Activated CD8-positive, alpha-beta memory T cell treated with anti-CD3 and anti-CD28 coated beads, Interleukin-2, amount 10 ng/mL, durations not matched to agents 7 days and 5 days (primary cell): Measurements from ENCODE around the gene CPHXL. TPM values are rescaled to one million over a fixed set of nuclear protein-coding genes. Genes with fewer than 3 reads are reported as not detected.
A peak's percentile ranks its signal among the peaks of the same experiment; 100 is the strongest.

ENCODE experiments used
- ATAC-seq: fragments of 150-1000 bp; cut with Tn5 transposase; one replicate; pipeline ENCODE4 v1.10.0; 2021; ENCODE audit warnings: moderate library complexity
- CTCF ChIA-PET: fragments of 350-600 bp; sonication (Branson Sonifier 250); formaldehyde crosslinking; loops from one replicate; lab custom pipeline; 2021; ENCODE audit warnings: antibody characterized with exemption; lab: Charles Lee
- DNase-seq: peaks from one replicate; pipeline ENCODE4 v3.0.0-alpha.2; 2020
- H3K27ac Mint-ChIP-seq: one replicate; pipeline ENCODE4 v1.8.0; 2021; ENCODE audit warnings: mild to moderate bottlenecking, mixed read lengths
- H3K27me3 Mint-ChIP-seq: one replicate; pipeline ENCODE4 v1.8.0; 2021; ENCODE audit warnings: mixed read lengths
- H3K36me3 Mint-ChIP-seq: one replicate; pipeline ENCODE4 v1.8.0; 2021; ENCODE audit warnings: mild to moderate bottlenecking, mixed read lengths
- H3K4me1 Mint-ChIP-seq: one replicate; pipeline ENCODE4 v1.8.0; 2021; ENCODE audit warnings: mixed read lengths
- H3K4me3 Mint-ChIP-seq: one replicate; pipeline ENCODE4 v1.8.0; 2021; ENCODE audit warnings: mild to moderate bottlenecking, moderate library complexity, mixed read lengths
- H3K9me3 Mint-ChIP-seq: one replicate; pipeline ENCODE4 v1.8.0; 2022; ENCODE audit warnings: low read depth, mixed read lengths
- total RNA-seq, 2 experiments: library from RNA; stranded (reverse); gene quantifications; one replicate each; pipeline ENCODE4 v1.2.3, GENCODE V29; 2021

Gene CPHXL
- total RNA-seq = not detected

GRCh38 chr16:75726390-75726789 is at the start of gene CPHXL:
Gene CPHXL (minus strand): TSS chr16:75726490. CDS start chr16:75726442, 48 bp downstream.
- Mint-ChIP-seq H3K36me3 (no peaks in the 10 kb centered on the region), H3K4me3 (no peak within 1 kb of the TSS)

GRCh38 chr16:75774197-75774596 is 47.9 kb upstream of the CPHXL start:
- no peak for ATAC-seq
- Mint-ChIP-seq H3K27ac (no peak overlapping the region), H3K36me3 (no peaks in the 10 kb centered on the region), H3K4me3 (no peak overlapping the region), H3K27me3 (peaks cover 44% of the 10 kb centered on the region), H3K4me1 (no peaks in the 10 kb centered on the region), H3K9me3 (no peaks in the 10 kb centered on the region)
- CTCF ChIA-PET = no interaction called here
- DNase-seq = no peak

More at GRCh38 chr16:75726390-75726789, at the start of gene CPHXL:
- no peak for ATAC-seq
- no peak for DNase-seq
- Mint-ChIP-seq H3K9me3 (no peaks in the 10 kb centered on the region), H3K27me3 (no peaks in the 10 kb centered on the region), H3K27ac (no peak within 1 kb of the TSS), H3K4me1 (no peaks in the 10 kb centered on the region)
- CTCF ChIA-PET = no interaction called here

GRCh38 chr16:75770051-75770450 is 43.8 kb upstream of the CPHXL start:
- Mint-ChIP-seq H3K36me3 (no peaks in the 10 kb centered on the region), H3K9me3 (no peaks in the 10 kb centered on the region), H3K4me3 (no peak overlapping the region), H3K4me1 (no peaks in the 10 kb centered on the region), H3K27ac (no peak overlapping the region), H3K27me3 (peaks cover 25% of the 10 kb centered on the region)
- no peak for DNase-seq
- ATAC-seq = no peak
- CTCF ChIA-PET = interaction anchor here (1.8 kb wide), 1 partner anchor 298 kb away, joined by 4 read pairs; no protein-coding TSS in a partner anchor

- Mint-ChIP-seq H3K4me1 (peaks cover 4% of the 10 kb centered on the region), H3K9me3 (no peaks in the 10 kb centered on the region), H3K4me3 (no peak overlapping the region), H3K27ac (no peak overlapping the region), H3K27me3 (peaks cover 2% of the 10 kb centered on the region), H3K36me3 (no peaks in the 10 kb centered on the region)
- CTCF ChIA-PET = interaction anchor here (0.6 to 1.6 kb wide), 15 partner anchors 14 to 564 kb away, joined by 3 to 11 read pairs (median 5); partner anchors contain the start of gene ADAT1
- ATAC-seq (peak; percentile 96), DNase-seq (peak; percentile 73)
These were observed 38.0 kb upstream of the CPHXL start for GRCh38 chr16:75764154-75764768.

- Mint-ChIP-seq H3K4me3 (no peak overlapping the region), H3K9me3 (no peaks in the 10 kb centered on the region), H3K4me1 (peaks cover 7% of the 10 kb centered on the region), H3K36me3 (no peaks in the 10 kb centered on the region), H3K27me3 (peaks cover 2% of the 10 kb centered on the region), H3K27ac (no peak overlapping the region)
- ATAC-seq (no peak), DNase-seq (no peak)
- CTCF ChIA-PET = interaction anchor here (0.9 to 1.6 kb wide), 8 partner anchors 108 to 563 kb away, joined by 3 to 11 read pairs (median 8); no protein-coding TSS in a partner anchor
These were observed 36.9 kb upstream of the CPHXL start for GRCh38 chr16:75763204-75763603.

GRCh38 chr16:75762746-75763145 is 36.5 kb upstream of the CPHXL start:
- no peak overlapping the region for H3K4me3 Mint-ChIP-seq
- CTCF ChIA-PET = no interaction called here
- no peak for DNase-seq
- peaks cover 8% of the 10 kb centered on the region for H3K4me1 Mint-ChIP-seq
- no peak overlapping the region for H3K27ac Mint-ChIP-seq
- H3K27me3 Mint-ChIP-seq = peaks cover 2% of the 10 kb centered on the region
- no peaks in the 10 kb centered on the region for H3K36me3 Mint-ChIP-seq
- ATAC-seq = no peak
- H3K9me3 Mint-ChIP-seq = no peaks in the 10 kb centered on the region

- Mint-ChIP-seq H3K9me3 (no peaks in the 10 kb centered on the region), H3K4me1 (peaks cover 8% of the 10 kb centered on the region), H3K4me3 (no peak overlapping the region), H3K36me3 (no peaks in the 10 kb centered on the region), H3K27me3 (no peaks in the 10 kb centered on the region), H3K27ac (no peak overlapping the region)
- CTCF ChIA-PET = no interaction called here
- DNase-seq = no peak
- no peak for ATAC-seq
These were observed 34.8 kb upstream of the CPHXL start for GRCh38 chr16:75761108-75761507.

- CTCF ChIA-PET = no interaction called here
- Mint-ChIP-seq H3K9me3 (no peaks in the 10 kb centered on the region), H3K27me3 (no peaks in the 10 kb centered on the region), H3K36me3 (no peaks in the 10 kb centered on the region), H3K27ac (no peak overlapping the region), H3K4me1 (peaks cover 8% of the 10 kb centered on the region), H3K4me3 (no peak overlapping the region)
- ATAC-seq (no peak), DNase-seq (no peak)
These were observed 33.8 kb upstream of the CPHXL start for GRCh38 chr16:75760018-75760519.

GRCh38 chr16:75758215-75758614 is 31.9 kb upstream of the CPHXL start:
- ATAC-seq (no peak), DNase-seq (no peak)
- no peaks in the 10 kb centered on the region for H3K27me3 Mint-ChIP-seq

GRCh38 chr16:75754141-75754540 is 27.9 kb upstream of the CPHXL start:
- Mint-ChIP-seq H3K4me3 (no peak overlapping the region), H3K27me3 (peaks cover 3% of the 10 kb centered on the region), H3K36me3 (no peaks in the 10 kb centered on the region), H3K27ac (no peak overlapping the region), H3K9me3 (no peaks in the 10 kb centered on the region), H3K4me1 (peaks cover 4% of the 10 kb centered on the region)
- DNase-seq (no peak), ATAC-seq (no peak)
- CTCF ChIA-PET = no interaction called here

More at GRCh38 chr16:75758215-75758614, 31.9 kb upstream of the CPHXL start:
- Mint-ChIP-seq H3K4me3 (no peak overlapping the region), H3K27ac (no peak overlapping the region), H3K4me1 (peaks cover 8% of the 10 kb centered on the region), H3K36me3 (no peaks in the 10 kb centered on the region), H3K9me3 (no peaks in the 10 kb centered on the region)
- CTCF ChIA-PET = no interaction called here

- no peaks in the 10 kb centered on the region for H3K36me3 Mint-ChIP-seq
- no peak overlapping the region for H3K4me3 Mint-ChIP-seq
- no peaks in the 10 kb centered on the region for H3K9me3 Mint-ChIP-seq
- CTCF ChIA-PET = no interaction called here
- no peaks in the 10 kb centered on the region for H3K4me1 Mint-ChIP-seq
- ATAC-seq (no peak), DNase-seq (no peak)
- H3K27me3 Mint-ChIP-seq = peaks cover 11% of the 10 kb centered on the region
- no peak overlapping the region for H3K27ac Mint-ChIP-seq
These were observed 24.2 kb upstream of the CPHXL start for GRCh38 chr16:75750528-75750927.

GRCh38 chr16:75746359-75746758 is 20.1 kb upstream of the CPHXL start:
- Mint-ChIP-seq H3K36me3 (peaks cover 3% of the 10 kb centered on the region), H3K9me3 (peaks cover 8% of the 10 kb centered on the region), H3K27ac (no peak overlapping the region), H3K4me1 (no peaks in the 10 kb centered on the region), H3K27me3 (peaks cover 11% of the 10 kb centered on the region), H3K4me3 (no peak overlapping the region)
- no peak for ATAC-seq
- CTCF ChIA-PET = no interaction called here
- DNase-seq = no peak

- ATAC-seq (no peak), DNase-seq (no peak)
- Mint-ChIP-seq H3K9me3 (peaks cover 8% of the 10 kb centered on the region), H3K27ac (no peak overlapping the region), H3K4me3 (no peak overlapping the region), H3K4me1 (no peaks in the 10 kb centered on the region), H3K27me3 (peaks cover 11% of the 10 kb centered on the region), H3K36me3 (peaks cover 3% of the 10 kb centered on the region)
- CTCF ChIA-PET = no interaction called here
These were observed 19.5 kb upstream of the CPHXL start for GRCh38 chr16:75745823-75746222.

- CTCF ChIA-PET = no interaction called here
- no peak overlapping the region for H3K27ac Mint-ChIP-seq
- no peaks in the 10 kb centered on the region for H3K4me1 Mint-ChIP-seq
- H3K27me3 Mint-ChIP-seq = peaks cover 11% of the 10 kb centered on the region
- no peak for DNase-seq
- peaks cover 8% of the 10 kb centered on the region for H3K9me3 Mint-ChIP-seq
- H3K4me3 Mint-ChIP-seq = no peak overlapping the region
- ATAC-seq = no peak
- H3K36me3 Mint-ChIP-seq = peaks cover 3% of the 10 kb centered on the region
These were observed 19.0 kb upstream of the CPHXL start for GRCh38 chr16:75745242-75745641.
